HUDEP-2 (cell line): Measurements from ENCODE around the gene UGGT2.
"Not testable (repeated sequence)": the region's sequence is repeated elsewhere in the genome, so short reads cannot be mapped to it uniquely, and the experiment has no call there.

Source experiments
- DNase-seq, 76 experiments: peaks; one replicate each; lab custom pipeline; 2025; ENCODE audit not compliant: unreplicated experiment in 76 of 76; lab: John Stamatoyannopoulos, UW

The UGGT2 gene

GRCh38 chr13:96000069-96000468 is 53.1 kb downstream of the UGGT2 start:
- DNase-seq: no peak

GRCh38 chr13:95987841-95988240 is 65.4 kb downstream of the UGGT2 start:
- DNase-seq: no peak

- no peak for DNase-seq
Measured at GRCh38 chr13:95982144-95982543, 71.1 kb downstream of the UGGT2 start.

GRCh38 chr13:95972651-95973050 is 80.5 kb downstream of the UGGT2 start:
- DNase-seq: not testable (repeated sequence)

GRCh38 chr13:95970878-95971277 is 82.3 kb downstream of the UGGT2 start:
- no peak for DNase-seq

GRCh38 chr13:95968906-95969305 is 84.3 kb downstream of the UGGT2 start:
- DNase-seq: no peak

GRCh38 chr13:95957331-95957730 is 95.9 kb downstream of the UGGT2 start:
- DNase-seq: peak in 41 of 76 experiments; percentile 1 to 70 (median 24)

GRCh38 chr13:95956589-95957148 is 96.5 kb downstream of the UGGT2 start:
- DNase-seq: peak in 3 of 76 experiments; percentile 0 to 26 (median 5)

GRCh38 chr13:95955719-95956118 is 97.5 kb downstream of the UGGT2 start:
- no peak for DNase-seq

- no peak for DNase-seq
Measured at GRCh38 chr13:95955255-95955654, 97.9 kb downstream of the UGGT2 start.

- DNase-seq: no peak
Measured at GRCh38 chr13:95954266-95954665, 98.9 kb downstream of the UGGT2 start.

GRCh38 chr13:95950103-95950502 is 103.1 kb downstream of the UGGT2 start:
- no peak for DNase-seq

GRCh38 chr13:95948656-95949055 is 104.5 kb downstream of the UGGT2 start:
- peak in 13 of 76 experiments; percentile 1 to 39 (median 4) for DNase-seq

- DNase-seq: peak in 41 of 76 experiments; percentile 1 to 80 (median 26)
Measured at GRCh38 chr13:95937714-95938320, 115.4 kb downstream of the UGGT2 start.

GRCh38 chr13:95931300-95932025 is 121.7 kb downstream of the UGGT2 start:
- no peak for DNase-seq

- no peak for DNase-seq
Measured at GRCh38 chr13:95929430-95929829, 123.8 kb downstream of the UGGT2 start.

- DNase-seq: not testable (repeated sequence)
Measured at GRCh38 chr13:95928367-95928906, 124.8 kb downstream of the UGGT2 start.

GRCh38 chr13:95926231-95926630 is 127.0 kb downstream of the UGGT2 start:
- DNase-seq: no peak

- DNase-seq: peak in 7 of 76 experiments; percentile 1 to 20 (median 5)
Measured at GRCh38 chr13:95924389-95924994, 128.7 kb downstream of the UGGT2 start.

GRCh38 chr13:95921485-95921884 is 131.7 kb downstream of the UGGT2 start:
- DNase-seq: no peak

- no peak for DNase-seq
Measured at GRCh38 chr13:95920485-95920884, 132.7 kb downstream of the UGGT2 start.
